SH-SY5Y (cell line): ENCODE measurements around the gene ARID3B.

Experiments used
- GATA2 ChIP-seq: IDR thresholded peaks from 2 replicates; pipeline ENCODE4 v1.6.1; 2011; ENCODE audit warnings: mild to moderate bottlenecking, low read depth, low read length
- GATA3 ChIP-seq: IDR thresholded peaks from 2 replicates; pipeline ENCODE4 v1.6.1; 2011; ENCODE audit warnings: low read depth, mild to moderate bottlenecking, low read length, moderate library complexity

- TF ChIP-seq GATA2, result no peak
- no peak for TF ChIP-seq GATA3
Observed at GRCh38 chr15:74568594-74568993, 27.6 kb downstream of the ARID3B start.
